Stomach smooth muscle (tissue), 2 donors: ENCODE measurements around the gene TOP1.

Experiments
- H3K27ac ChIP-seq: one replicate; pipeline ENCODE4 v1.7.0; 2013; ENCODE audit warnings: mild to moderate bottlenecking, low read length, inconsistent platforms
- H3K27me3 ChIP-seq, 2 donors: one replicate each; pipeline ENCODE4 v1.7.0; 2013; ENCODE audit warnings: low read length in 2 of 2; ENCODE audit not compliant: insufficient read depth in 2 of 2, control insufficient read depth in 1 of 2
- H3K36me3 ChIP-seq, 2 donors: one replicate each; pipeline ENCODE4 v1.7.0; 2013; ENCODE audit warnings: low read length in 2 of 2; ENCODE audit not compliant: control insufficient read depth in 2 of 2, insufficient read depth in 2 of 2
- H3K4me1 ChIP-seq: one replicate; pipeline ENCODE4 v1.7.0; 2013; ENCODE audit warnings: low read length; ENCODE audit not compliant: control insufficient read depth, insufficient read depth
- H3K4me3 ChIP-seq, 2 donors: one replicate each; pipeline ENCODE4 v1.7.0; 2013; ENCODE audit warnings: low read length in 2 of 2
- H3K9ac ChIP-seq, 2 donors: one replicate each; pipeline ENCODE4 v1.7.0; 2013; ENCODE audit warnings: low read length in 2 of 2, mild to moderate bottlenecking in 1 of 2
- H3K9me3 ChIP-seq, 2 donors: one replicate each; pipeline ENCODE4 v1.7.0; 2013; ENCODE audit warnings: low read length in 2 of 2; ENCODE audit not compliant: control insufficient read depth in 2 of 2
- donor health status: healthy.
- donor health status: Pancreatic carcinoma.

TOP1 gene

GRCh38 chr20:41023549-41023948 is 5.1 kb upstream of the TOP1 start:
- Histone ChIP-seq H3K27me3 (peaks cover 0 to 4% of the 10 kb centered on the region in 2 donors), H3K9ac (no peak overlapping the region), H3K36me3 (no peaks in the 10 kb centered on the region), H3K4me3 (no peak overlapping the region), H3K9me3 (no peaks in the 10 kb centered on the region), H3K4me1 (peaks cover 3% of the 10 kb centered on the region), H3K27ac (no peak overlapping the region)

DNA sequence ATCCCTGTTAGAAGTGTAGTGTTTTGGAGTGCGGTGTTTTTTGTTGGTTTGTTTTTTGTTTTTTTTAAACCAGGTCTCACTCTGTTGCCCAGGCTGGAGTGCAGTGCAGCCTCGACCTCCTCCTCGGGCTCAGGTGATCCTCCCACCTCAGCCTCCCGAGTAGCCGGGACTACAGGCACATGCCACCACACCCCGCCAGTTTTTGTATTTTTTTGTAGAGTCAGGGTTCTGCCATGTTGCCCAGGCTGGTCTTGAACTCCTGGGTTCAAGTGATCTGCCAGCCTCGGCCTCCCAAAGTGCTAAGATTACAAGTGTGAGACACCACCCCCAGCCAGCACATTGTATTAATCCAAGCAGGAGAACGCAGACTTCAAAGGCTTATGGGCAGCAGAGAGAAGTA is 1.3 kb upstream of the TOP1 start:
- Histone ChIP-seq H3K27me3 (no peaks in the 10 kb centered on the region), H3K36me3 (no peaks in the 10 kb centered on the region), H3K27ac (no peak overlapping the region), H3K9ac (peak overlapping the region in 1 of 2 donors; percentile 70), H3K4me3 (no peak overlapping the region), H3K9me3 (no peaks in the 10 kb centered on the region), H3K4me1 (peaks cover 15% of the 10 kb centered on the region)

DNA sequence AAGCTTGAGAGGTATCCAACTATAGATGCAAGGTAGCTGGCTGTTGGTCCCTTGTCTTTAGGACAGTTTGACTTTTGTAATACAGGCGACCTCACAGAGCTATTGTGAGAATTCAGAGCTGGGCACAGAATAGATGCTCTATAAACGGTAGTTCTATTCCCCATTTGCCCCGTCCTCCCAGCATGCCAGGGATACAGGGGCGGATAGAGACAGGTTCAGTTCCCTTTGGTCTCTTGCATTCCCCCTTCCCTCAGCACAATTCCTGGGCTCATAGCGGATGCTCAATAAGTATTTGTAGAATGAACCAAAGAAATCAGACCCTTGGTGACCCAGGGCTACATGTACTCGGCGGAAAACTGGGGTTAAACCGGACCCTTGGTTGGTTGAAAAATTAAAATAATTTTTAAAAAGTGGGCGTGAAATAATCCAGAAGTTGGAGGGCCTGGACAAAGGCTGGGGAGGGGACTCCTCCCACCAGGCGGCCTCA is 707 bp upstream of the TOP1 start:
- Histone ChIP-seq H3K4me1 (peaks cover 18% of the 10 kb centered on the region), H3K27me3 (no peaks in the 10 kb centered on the region), H3K4me3 (peak overlapping the region; percentile 34 to 91)

GRCh38 chr20:41029150-41029901 is 704 bp downstream of the TOP1 start:
- no peaks in the 10 kb centered on the region for H3K36me3 ChIP-seq
- peak overlapping the region; percentile 79 to 91 for H3K4me3 ChIP-seq
- H3K4me1 ChIP-seq: peaks cover 22% of the 10 kb centered on the region
- peak overlapping the region; percentile 93 for H3K27ac ChIP-seq
- no peaks in the 10 kb centered on the region for H3K9me3 ChIP-seq
- peak overlapping the region; percentile 90 to 92 for H3K9ac ChIP-seq
- H3K27me3 ChIP-seq: no peaks in the 10 kb centered on the region

More for the DNA sequence above, 707 bp upstream of the TOP1 start:
- Histone ChIP-seq H3K27ac (no peak overlapping the region), H3K36me3 (no peaks in the 10 kb centered on the region), H3K9me3 (no peaks in the 10 kb centered on the region), H3K9ac (peak overlapping the region; percentile 68 to 70)

DNA sequence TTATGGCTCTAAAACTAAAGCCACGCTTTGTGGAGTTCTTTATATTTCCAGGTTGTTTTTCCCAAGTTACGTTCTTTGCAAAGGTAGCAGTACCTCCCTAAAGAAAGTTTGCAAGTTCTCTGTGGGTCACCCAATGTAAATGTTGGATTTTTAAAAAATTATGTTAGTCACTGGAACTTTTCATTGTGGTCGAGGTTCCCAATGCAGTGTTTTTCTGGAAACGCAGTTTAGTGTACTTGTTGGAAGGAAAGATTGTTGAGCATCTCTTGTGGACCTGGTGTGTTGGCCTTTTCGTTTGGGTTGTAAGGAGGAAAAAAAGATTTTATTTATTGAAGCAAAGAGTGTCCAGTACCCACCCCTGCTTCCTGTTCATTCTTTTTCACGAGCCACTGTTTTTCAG is 1.4 kb downstream of the TOP1 start:
- Histone ChIP-seq H3K4me3 (peak overlapping the region; percentile 79 to 91), H3K9ac (peak overlapping the region; percentile 90 to 92), H3K9me3 (no peaks in the 10 kb centered on the region), H3K4me1 (peaks cover 23% of the 10 kb centered on the region), H3K27me3 (no peaks in the 10 kb centered on the region), H3K27ac (peak overlapping the region; percentile 93), H3K36me3 (no peaks in the 10 kb centered on the region)

DNA sequence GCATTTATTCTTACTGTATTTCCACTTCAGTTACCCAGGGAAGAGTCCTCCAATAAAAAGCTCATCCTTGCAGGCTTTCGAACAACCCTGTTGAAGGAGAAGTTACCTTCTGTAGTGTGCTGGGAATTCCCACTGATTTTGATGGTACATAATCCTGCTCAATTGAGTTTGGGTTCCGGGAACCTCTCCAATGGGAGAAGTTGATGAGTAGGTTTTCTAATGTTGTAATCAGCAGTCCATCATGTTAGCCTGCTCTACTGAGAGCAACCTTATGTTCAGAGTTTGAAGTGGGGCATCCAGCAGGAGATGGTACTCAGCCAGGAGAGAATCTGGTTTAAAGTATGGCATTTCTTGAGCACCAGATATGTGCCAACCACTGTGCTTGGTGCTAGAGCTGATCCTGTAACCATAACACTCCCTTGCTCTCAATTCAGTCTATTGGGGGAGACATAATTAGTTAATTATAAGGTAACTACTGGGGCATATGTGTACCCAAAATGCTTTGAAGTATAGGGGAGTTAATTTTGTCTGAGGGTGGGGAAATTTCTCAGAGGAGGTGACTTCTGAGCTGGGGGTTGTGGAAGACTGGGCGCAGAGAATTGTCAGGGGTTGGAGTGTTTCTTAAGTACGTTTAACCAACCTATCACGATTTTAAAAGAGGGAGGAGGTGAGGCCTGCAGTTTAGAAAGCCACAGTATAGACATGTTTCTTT is 2.1 kb downstream of the TOP1 start:
- Histone ChIP-seq H3K4me3 (peak overlapping the region; percentile 79 to 91), H3K4me1 (peaks cover 23% of the 10 kb centered on the region), H3K27ac (no peak overlapping the region), H3K27me3 (no peaks in the 10 kb centered on the region), H3K36me3 (no peaks in the 10 kb centered on the region), H3K9ac (peak overlapping the region; percentile 90 to 92), H3K9me3 (no peaks in the 10 kb centered on the region)

- Histone ChIP-seq H3K9me3 (no peaks in the 10 kb centered on the region), H3K36me3 (no peaks in the 10 kb centered on the region), H3K4me3 (peak overlapping the region; percentile 79 to 91), H3K27ac (no peak overlapping the region), H3K4me1 (peaks cover 23% of the 10 kb centered on the region), H3K27me3 (no peaks in the 10 kb centered on the region), H3K9ac (no peak overlapping the region)
These were observed 2.6 kb downstream of the TOP1 start for GRCh38 chr20:41031243-41031619.

- Histone ChIP-seq H3K9me3 (no peaks in the 10 kb centered on the region), H3K27ac (no peak overlapping the region), H3K27me3 (no peaks in the 10 kb centered on the region), H3K4me1 (peaks cover 23% of the 10 kb centered on the region), H3K4me3 (peak overlapping the region in 1 of 2 donors; percentile 48), H3K36me3 (no peaks in the 10 kb centered on the region), H3K9ac (no peak overlapping the region)
These were observed 3.6 kb downstream of the TOP1 start for GRCh38 chr20:41032271-41032670.

DNA sequence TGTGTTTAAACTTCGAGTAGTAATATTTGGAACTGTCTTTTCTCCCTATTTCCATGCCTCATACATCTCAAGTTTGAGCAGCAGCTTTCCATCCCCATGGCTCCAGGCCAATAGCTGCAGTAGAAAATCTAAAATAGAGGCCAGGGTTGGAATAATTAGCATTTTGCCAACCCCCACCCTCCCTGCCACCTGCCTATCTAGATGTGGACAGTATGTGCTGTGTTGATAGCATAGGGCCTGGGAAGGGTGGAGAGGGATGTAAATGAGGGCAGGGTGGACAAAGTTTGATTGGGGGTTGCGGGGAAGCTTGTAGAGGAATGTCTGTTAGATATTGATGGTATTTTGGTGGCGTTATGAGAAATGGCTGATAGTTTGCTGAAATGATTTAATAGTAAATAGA is 5.6 kb downstream of the TOP1 start:
- H3K27ac ChIP-seq: no peak overlapping the region
- H3K4me1 ChIP-seq: peaks cover 20% of the 10 kb centered on the region
- H3K9ac ChIP-seq: no peak overlapping the region
- H3K36me3 ChIP-seq: no peaks in the 10 kb centered on the region
- no peaks in the 10 kb centered on the region for H3K27me3 ChIP-seq
- no peak overlapping the region for H3K4me3 ChIP-seq
- H3K9me3 ChIP-seq: no peaks in the 10 kb centered on the region

GRCh38 chr20:41035207-41035606 is 6.6 kb downstream of the TOP1 start:
- Histone ChIP-seq H3K9me3 (no peaks in the 10 kb centered on the region), H3K4me1 (peaks cover 20% of the 10 kb centered on the region), H3K9ac (no peak overlapping the region), H3K4me3 (no peak overlapping the region), H3K27ac (no peak overlapping the region), H3K36me3 (no peaks in the 10 kb centered on the region), H3K27me3 (no peaks in the 10 kb centered on the region)

GRCh38 chr20:41037179-41037578 is 8.6 kb downstream of the TOP1 start:
- no peak overlapping the region for H3K27ac ChIP-seq
- H3K4me1 ChIP-seq: peaks cover 10% of the 10 kb centered on the region
- no peak overlapping the region for H3K4me3 ChIP-seq
- H3K36me3 ChIP-seq: no peaks in the 10 kb centered on the region
- no peak overlapping the region for H3K9ac ChIP-seq
- H3K9me3 ChIP-seq: no peaks in the 10 kb centered on the region
- no peaks in the 10 kb centered on the region for H3K27me3 ChIP-seq
